Fibroblast of villous mesenchyme (primary cell): Measurements from ENCODE around the gene THRAP3. TPM values are rescaled to one million over a fixed set of nuclear protein-coding genes. Genes with fewer than 3 reads are reported as not detected.

Experiments used
- DNase-seq: peaks from one replicate; pipeline ENCODE4 v3.0.0-alpha.2; 2010; ENCODE audit warnings: low read depth
- H3K4me3 ChIP-seq: 2 replicates; pipeline ENCODE4 v1.5.1; 2011; ENCODE audit warnings: low read depth, mild to moderate bottlenecking, low read length
- total RNA-seq: library from RNA; depleted of rRNA; stranded (reverse); fragments of >200 nt; gene quantifications from 2 replicates; pipeline ENCODE4 v1.2.3, GENCODE V29; 2012
- TF ChIP-seq, protein P1 (sequence below): IDR thresholded peaks from 2 replicates; pipeline ENCODE4 v1.5.1; 2012; ENCODE audit warnings: low read depth, mild to moderate bottlenecking, low read length; ENCODE audit not compliant: insufficient read depth

The THRAP3 gene
- total RNA-seq, 1 donor = 130 TPM

DNA sequence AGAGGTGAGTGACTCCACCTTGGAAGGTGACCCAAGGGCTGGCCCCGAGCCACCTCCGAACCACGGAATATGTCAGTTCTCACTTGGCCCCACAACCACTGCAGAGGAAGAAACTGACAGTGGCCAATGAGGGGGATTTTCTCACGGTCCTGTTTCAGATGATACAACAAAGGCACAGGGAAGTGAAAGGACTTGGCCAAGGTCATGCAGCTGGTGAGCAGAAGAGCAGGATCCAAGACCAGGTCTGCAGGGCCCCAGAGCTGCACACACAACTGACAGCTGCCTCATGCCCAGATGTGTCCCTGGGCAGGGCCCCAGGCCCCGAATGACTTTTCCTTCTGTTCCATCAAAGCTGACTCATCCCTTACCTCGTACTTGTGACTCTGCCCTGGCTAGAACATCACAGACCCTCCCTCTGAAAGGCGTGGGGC, 125.0 kb downstream of the THRAP3 start:
- DNase-seq = peak; percentile 53

DNA sequence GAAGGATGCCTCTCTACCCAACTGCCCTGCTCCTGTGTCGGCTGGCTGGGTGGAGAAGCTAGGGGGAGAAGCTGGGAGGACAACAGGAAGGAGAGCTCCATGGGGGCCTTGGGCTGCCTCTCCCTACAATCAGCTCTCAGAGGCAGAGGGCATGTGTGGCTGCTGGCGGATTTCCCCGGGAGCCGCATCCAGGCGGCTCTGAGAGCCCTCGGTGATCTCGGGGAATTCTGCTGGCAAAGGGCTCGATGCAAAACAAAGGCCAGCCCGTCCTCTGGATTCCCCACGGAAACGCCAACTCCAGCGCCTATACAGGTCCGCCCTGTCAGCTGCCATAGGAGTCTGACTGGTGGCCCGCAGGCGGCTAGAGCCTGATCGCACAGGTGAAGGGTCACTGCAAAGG, 125.6 kb downstream of the THRAP3 start:
- DNase-seq = no peak
- TF ChIP-seq, protein P1, sequence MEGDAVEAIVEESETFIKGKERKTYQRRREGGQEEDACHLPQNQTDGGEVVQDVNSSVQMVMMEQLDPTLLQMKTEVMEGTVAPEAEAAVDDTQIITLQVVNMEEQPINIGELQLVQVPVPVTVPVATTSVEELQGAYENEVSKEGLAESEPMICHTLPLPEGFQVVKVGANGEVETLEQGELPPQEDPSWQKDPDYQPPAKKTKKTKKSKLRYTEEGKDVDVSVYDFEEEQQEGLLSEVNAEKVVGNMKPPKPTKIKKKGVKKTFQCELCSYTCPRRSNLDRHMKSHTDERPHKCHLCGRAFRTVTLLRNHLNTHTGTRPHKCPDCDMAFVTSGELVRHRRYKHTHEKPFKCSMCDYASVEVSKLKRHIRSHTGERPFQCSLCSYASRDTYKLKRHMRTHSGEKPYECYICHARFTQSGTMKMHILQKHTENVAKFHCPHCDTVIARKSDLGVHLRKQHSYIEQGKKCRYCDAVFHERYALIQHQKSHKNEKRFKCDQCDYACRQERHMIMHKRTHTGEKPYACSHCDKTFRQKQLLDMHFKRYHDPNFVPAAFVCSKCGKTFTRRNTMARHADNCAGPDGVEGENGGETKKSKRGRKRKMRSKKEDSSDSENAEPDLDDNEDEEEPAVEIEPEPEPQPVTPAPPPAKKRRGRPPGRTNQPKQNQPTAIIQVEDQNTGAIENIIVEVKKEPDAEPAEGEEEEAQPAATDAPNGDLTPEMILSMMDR = no peak
- H3K4me3 ChIP-seq = no peak overlapping the region

More for the DNA sequence above, 125.0 kb downstream of the THRAP3 start:
- no peak overlapping the region for H3K4me3 ChIP-seq
- TF ChIP-seq, protein P1 = no peak

DNA sequence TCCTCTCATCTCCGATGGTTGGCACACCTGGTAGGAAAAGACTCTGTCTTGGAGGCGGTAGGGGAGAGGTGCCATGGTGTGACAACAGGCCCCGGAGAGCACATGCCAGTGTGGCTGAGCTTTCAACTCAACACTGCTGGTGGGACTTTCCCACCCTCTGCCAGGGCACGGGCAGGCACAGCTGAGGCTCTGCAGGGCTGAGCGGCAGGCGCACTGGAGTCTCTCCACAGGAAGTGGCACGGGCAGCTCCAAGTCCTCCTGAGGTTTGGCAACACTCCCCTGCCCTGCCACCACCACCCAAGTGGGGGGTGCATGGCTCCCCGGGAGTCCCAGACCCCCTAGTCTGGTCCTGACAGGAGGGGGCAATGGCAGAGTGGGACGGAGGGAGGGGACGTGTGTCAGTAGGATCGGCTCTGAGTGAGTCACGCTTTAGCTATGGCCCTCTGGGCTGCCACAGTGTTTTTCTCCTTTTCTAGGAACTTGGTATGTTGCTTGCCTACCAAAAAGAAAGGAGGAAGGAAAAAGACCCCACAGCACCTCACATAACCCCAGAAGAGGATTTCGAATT, 126.5 kb downstream of the THRAP3 start:
- TF ChIP-seq, protein P1 = no peak
- peak; percentile 72 for DNase-seq
- H3K4me3 ChIP-seq = no peak overlapping the region

DNA sequence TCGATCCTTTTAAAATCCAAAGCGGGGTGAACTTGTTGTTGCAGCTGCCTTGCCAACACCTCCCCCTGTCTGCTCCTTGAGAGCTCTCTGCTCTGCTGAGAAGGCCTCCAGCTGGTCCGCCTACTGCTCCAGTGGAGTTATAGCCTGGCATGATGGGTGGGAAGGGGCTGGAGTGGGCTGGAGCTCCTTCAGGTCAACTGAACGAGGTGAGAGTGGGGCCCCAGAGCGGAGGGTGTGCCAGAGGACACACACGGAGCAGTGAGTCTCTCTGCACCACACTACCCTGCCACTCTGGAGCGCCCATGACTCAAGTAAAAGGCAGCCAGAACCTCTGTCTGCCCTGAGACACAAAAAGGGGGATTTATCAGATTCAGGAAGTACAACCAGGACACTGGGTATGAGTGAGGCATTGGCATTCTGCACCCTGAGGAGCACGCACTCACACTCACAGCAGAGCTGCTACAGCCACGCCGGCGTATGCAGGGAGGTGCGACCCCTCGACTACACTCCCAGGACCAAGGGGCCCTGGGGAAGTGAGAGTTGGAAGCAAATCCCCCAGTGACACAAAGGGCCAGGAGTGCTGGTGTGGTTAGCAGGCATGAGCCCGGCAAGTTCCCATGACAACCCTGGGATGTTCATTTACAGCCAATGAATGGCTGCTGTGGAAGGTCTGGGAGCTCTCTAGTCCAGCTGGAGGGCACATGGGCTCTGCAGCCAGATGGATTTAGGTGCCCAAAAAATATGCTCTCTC, 127.2 kb downstream of the THRAP3 start:
- H3K4me3 ChIP-seq = peak overlapping the region; percentile 7
- DNase-seq = peak; percentile 88
- TF ChIP-seq, protein P1 = peak; percentile 10

DNA sequence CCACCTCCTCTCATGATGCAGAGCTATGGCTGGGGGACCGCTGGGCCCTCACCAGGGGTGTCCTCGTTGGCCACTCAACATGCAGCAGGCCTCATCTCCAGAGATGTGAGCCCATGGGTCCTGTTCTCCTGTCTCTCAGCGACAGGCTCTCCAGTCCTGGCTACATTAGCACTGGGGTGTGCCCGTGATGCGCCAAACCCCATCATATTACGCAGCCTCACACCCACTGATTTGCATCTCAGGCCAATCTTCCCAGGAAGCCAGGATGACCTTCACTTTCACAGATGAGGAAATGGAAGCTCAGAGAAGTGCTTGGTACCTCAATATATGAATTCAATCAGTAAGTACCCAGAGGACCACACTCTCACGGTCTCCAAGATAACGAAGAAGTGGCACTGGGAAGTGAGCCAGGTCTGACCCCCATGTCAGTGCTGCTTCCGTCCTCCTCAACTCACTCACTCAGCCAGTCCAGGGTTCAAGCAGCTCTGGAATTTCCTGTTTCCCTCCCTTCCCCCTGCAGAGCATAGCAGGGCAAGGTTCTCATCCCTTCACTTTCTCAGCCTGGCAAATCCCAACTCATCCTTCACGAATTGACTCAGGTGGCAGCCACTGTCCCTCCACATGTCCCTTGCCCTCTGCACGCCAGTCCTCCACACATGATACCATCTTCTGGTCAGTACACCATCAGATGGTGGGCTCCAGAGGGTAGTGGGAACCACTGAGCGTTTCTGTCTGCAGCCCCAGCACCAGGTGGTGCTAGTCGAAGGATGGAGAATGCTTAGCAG, 128.1 kb downstream of the THRAP3 start:
- no peak for DNase-seq
- no peak overlapping the region for H3K4me3 ChIP-seq
- TF ChIP-seq, protein P1 = peak; percentile 16

DNA sequence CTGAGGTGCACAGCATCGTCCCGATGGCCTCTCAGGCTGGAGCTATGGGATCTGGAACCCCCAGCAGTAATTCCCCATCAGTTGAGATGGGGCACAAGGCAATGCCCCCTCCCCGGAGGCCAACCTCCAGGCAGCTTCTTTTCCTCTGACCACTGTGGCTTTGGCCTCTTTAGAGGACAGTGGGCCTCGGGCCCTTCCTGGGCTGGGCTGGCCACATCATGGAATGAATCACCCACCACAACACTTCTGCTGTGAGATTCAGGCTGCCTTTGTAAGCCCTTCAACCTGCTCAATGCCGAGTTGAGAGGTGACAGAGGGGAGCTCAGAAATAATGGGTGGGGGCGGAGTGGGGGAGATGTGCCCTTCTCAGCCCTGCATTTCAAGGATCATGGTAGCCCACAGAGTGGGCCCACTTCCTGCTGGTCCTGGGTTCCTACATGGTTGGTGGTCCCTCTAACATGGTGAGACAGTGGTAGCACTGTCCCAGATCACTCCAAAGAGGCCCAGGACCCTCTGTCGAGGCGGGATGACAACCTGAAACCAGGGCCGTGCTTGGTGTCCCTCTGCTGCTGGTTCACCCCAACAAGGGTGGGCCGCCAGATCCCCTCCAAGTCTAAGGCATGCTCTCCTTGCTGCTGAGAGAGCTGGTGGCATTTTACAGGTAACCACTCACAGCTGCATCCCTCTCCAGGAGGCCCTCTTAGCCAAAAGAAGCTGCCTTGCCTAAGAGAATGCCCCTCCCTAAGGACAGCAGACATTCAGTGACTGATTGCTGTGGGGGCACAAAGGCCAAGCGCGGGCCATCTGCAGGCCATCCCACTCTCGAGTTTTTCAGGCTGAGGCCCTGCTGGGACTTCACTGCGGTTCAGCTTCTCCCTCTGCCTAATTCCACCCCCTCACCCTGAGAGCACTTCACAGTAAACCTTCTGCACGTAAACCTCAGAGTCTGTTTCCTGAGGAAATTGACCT, 129.0 kb downstream of the THRAP3 start:
- TF ChIP-seq, protein P1 = peak; percentile 1
- H3K4me3 ChIP-seq = no peak overlapping the region
- peak; percentile 45 for DNase-seq
